Stimulated activated CD8-positive, alpha-beta memory T cell treated with anti-CD3 and anti-CD28 coated beads, Interleukin-7, amount 100 ng/mL, for 4 hours (primary cell): ENCODE measurements around the gene CCDC170.

ENCODE experiments used
- DNase-seq, 2 donors: peaks; one replicate each; pipeline ENCODE4 v3.0.0-alpha.2; 2020; ENCODE audit warnings: low read depth in 2 of 2

Gene CCDC170

DNA sequence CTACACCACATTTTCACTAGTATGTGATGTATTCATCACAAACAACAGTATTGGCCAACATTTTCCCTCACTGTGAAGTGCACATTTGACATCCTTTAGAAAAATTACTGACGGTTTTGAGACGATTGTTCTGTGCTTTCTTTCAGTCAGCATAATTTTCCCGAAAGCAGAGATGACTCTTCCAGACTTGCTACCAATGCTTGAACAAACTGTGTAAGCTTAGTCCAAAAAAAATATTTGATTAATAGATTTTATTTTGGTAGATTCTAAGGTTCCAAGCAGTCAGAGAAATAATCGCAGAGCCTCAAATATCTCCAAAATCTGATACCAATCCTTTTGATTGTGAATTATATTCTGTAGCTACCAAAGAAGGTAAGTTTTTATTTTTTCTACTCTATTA, 162.6 kb downstream of the CCDC170 start:
- DNase-seq = no peak

- DNase-seq = no peak
Observed at GRCh38 chr6:151658091-151658490, 164.3 kb downstream of the CCDC170 start.

DNA sequence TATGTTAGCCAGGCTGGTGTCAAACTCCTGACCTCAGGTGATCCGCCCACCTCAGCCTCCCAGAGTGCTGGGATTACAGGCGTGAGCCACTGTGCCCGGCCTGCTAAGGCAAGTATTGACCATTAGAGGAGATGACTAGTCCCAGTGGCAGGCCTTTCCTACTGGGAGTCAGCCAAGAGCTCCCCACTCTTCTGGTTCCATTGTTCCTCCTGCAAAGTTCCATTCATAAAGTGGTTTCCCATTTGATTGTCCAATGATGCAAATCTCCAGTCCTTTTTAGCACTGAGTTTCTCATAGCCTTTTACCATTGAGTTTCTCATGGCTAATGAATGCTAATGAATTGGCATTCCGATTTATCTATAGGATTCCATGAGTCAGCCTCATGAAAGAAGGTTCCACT, 165.4 kb downstream of the CCDC170 start:
- no peak for DNase-seq

- no peak for DNase-seq
Observed at GRCh38 chr6:151661509-151661908, 167.7 kb downstream of the CCDC170 start.

- no peak for DNase-seq
Observed at GRCh38 chr6:151661928-151662327, 168.1 kb downstream of the CCDC170 start.

GRCh38 chr6:151663559-151663958, 169.7 kb downstream of the CCDC170 start:
- no peak for DNase-seq

GRCh38 chr6:151664390-151664789, 170.6 kb downstream of the CCDC170 start:
- no peak for DNase-seq

- DNase-seq = no peak
Observed at GRCh38 chr6:151665329-151665728, 171.5 kb downstream of the CCDC170 start.

DNA sequence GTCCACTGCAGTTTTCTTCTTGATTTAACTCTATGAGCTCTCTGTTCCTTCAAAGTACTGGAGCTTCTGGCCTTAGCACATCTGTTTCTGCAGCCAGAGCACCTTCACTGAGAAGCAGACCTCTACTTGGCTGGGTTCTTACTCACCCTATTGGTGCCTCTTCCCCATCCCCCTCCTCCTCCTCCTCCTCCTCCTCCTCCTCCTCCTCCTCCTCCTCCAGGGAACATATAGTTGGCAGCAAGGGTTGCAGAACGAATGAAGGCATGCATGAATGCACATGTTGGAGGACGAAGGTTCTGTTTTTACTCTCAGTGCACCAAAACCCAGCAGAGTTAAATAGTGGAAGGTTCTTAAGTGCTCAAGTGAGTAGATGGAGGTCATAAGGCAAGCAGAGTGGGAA, 172.7 kb downstream of the CCDC170 start:
- DNase-seq = no peak

- DNase-seq = no peak
Observed at GRCh38 chr6:151669208-151669560, 175.4 kb downstream of the CCDC170 start.

- no peak for DNase-seq
Observed at GRCh38 chr6:151670116-151670515, 176.3 kb downstream of the CCDC170 start.
